GM21381 (cell line): ENCODE results near the gene DNMT3B.
"Not testable (repeated sequence)": the region's sequence is repeated elsewhere in the genome, so short reads cannot be mapped to it uniquely, and the experiment has no call there.

Experiments
- ATAC-seq: cut with Tn5 transposase; IDR thresholded peaks from one replicate; pipeline ENCODE4 v1.9.1; 2021; ENCODE audit warnings: mild to moderate bottlenecking, moderate library complexity; ENCODE audit not compliant: unreplicated experiment

DNMT3B gene

DNA sequence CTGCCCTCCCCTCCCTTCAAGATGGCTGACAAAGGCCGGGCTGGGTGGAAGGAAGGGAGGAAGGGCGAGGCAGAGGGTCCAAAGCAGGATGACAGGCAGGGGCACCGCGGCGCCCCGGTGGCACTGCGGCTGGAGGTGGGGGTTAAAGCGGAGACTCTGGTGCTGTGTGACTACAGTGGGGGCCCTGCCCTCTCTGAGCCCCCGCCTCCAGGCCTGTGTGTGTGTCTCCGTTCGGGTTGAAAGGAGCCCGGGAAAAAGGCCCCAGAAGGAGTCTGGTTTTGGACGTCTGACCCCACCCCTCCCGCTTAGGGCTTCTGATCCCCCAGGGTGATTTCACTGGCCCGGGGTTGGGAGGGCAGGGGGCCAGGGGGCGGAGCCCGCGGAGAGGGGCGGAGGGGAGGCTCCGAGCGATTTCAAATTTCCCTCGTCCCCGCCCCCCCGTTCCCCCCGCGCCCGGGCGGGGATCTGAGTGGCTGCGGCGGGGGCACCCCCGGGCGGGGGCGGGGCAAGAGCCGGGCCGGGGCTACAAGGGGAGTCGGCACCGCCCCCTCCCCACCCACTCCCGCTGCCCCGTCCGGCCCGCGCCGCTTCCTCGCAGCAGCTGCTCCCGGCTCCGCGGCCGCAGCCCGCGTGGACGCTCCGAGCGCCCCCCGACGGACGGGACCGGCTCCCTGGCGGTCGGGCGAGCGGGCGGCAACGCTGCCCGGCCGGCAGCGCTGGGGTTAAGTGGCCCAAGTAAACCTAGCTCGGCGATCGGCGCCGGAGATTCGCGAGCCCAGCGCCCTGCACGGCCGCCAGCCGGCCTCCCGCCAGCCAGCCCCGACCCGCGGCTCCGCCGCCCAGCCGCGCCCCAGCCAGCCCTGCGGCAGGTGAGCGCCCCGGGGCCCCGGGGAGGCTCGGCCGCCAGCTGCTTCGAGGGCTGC, at the start of gene DNMT3B:
Gene DNMT3B, plus strand, starts transcription at position 555 of the 923 bp plus-strand sequence. CDS start 17,939 bp downstream, outside the sequence.
- ATAC-seq = no peak

DNA sequence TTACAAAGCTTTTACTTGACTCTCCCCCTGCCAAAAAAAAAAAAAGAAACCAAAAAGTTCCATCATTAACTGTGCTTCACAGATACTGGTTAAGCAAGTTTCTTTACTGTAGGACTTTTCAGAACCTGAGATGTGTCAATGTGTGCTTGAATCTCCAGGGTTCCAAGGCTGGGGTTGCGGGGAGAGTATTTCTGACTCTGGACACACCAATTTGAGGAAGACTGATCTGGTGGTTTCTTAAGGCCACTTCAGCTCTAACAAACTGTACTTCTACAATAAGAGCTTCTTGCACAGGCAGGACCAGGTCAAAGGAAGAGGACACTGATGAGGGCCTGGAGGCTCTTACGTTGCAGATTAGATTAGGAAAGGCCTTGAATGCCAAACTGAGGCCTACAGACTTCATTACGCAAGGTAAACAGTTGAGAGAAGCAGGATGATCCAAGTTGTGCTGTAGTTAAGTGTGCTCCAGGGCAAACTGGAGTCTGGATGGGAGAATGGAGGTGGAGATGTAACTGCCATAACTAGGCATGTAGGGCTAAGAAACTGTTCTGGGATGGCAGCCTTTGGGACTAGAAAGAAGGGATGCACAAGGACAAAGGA, 43.3 kb upstream of the DNMT3B start:
- ATAC-seq = no peak

- ATAC-seq = no peak
Measured at GRCh38 chr20:32727683-32728082, 34.5 kb upstream of the DNMT3B start.

DNA sequence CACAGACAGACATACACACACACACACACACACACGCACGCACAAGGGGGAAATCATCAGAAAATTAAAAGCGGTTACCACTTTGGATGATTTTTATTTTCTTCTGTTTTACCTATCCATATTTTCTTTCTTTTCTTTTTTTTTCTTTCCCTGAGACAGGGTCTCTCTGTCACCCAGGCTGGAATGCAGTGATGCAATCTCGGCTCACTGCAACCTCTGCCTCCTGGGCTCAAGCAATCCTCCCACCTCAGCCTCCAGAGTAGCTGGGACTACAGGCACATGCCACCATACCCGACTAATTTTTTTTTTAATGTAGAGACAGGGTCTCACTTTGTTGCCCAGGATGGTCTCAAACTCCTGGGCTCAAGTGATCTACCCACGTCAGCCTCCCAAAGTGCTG, 33.8 kb upstream of the DNMT3B start:
- ATAC-seq = not testable (repeated sequence)

DNA sequence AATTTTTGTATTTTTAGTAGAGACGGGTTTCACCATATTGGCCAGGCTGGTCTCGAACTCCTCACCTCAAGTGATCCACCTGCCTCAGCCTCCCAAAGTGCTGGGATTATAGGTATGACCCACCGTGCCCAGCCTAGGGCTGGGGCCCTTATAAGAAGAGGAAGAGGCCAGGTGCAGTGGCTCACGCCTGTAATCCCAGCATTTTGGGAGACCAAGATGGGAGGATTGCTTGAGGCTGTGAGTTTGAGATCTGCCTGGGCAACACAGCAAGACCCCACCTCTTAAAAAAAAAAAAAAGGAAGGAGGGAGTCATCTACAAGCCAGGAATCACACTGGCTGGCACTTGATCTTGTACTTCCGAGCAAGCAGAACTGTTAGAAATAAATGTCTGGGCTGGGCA, 32.9 kb upstream of the DNMT3B start:
- not testable (repeated sequence) for ATAC-seq

DNA sequence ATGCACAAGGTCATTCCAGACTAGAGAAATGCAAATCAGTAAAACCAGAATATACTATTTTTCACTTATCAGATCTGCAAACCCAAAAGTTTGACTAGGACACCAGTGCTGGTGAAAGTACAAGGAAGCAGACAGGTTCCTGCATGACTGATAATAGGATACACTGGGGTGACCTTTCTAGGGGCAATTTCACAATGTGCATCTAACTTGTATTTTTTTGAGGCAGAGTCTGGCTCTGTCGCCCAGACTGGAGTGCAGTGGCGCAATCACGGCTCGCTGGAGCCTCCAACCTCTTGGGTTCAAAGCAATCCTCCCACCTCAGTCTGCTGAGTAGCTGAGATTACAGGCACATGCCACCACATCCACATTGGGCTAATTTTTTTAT, 30.3 kb upstream of the DNMT3B start:
- ATAC-seq = no peak

GRCh38 chr20:32737371-32738223, 24.6 kb upstream of the DNMT3B start:
- ATAC-seq = no peak

DNA sequence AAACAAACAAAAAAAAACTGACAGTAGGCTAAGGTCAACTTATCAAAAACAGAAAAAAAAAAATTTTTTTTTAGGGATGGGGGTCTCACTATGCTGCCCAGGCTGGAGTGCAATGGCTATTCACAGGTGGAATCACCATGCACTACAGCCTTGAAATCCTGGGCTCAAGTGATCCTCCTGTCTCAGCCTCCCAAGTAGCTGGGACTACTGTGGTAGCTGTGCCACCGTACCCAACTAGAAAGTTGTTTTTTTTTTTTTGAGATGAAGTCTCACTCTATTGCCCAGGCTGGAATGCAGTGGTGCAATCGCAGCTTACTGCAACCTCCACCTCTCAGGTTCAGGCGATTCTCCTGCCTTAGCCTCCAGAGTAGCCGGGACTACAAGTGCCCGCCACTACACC, 21.0 kb upstream of the DNMT3B start:
- no peak for ATAC-seq

- no peak for ATAC-seq
Measured at GRCh38 chr20:32742322-32743236, 19.6 kb upstream of the DNMT3B start.

- peak; percentile 65 for ATAC-seq
Measured at GRCh38 chr20:32743237-32744112, 18.7 kb upstream of the DNMT3B start, which contains the start of gene COMMD7. Gene COMMD7, minus strand, starts transcription at chr20:32743467. Its CDS starts 76 bp downstream, at chr20:32743391.

DNA sequence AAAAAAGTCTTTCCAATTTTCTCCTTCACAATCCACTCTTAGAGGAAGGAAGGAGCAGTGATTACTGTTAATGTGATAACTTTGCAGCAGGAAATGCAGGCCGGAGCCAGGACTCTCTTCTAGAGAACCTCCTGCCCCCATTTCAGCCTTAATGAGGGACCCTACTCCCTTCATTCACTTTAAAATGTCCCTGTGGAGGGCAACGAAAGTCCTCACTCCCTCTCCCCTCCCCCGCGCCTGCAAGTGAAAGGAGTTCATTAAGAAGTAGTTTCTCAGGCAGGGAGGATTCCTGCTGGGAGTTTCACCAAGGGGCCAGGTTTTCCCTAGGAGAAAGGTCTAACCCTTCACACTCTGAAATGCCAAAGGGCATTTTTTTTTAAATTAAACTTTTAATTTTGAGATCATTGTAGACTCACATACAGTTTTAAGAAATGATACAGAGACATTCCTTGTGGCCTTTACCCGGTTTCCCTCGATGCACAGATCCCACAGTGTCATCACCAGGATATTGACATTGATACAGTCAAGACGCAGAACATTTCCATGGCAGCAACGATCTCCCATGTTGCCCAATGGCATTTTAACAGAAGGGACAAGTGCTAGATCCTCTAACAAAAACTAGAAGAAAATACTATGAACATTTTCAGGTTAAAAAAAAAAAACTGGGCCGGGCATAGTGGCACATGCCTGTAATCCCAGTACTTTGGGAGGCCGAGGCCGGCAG, 12.1 kb upstream of the DNMT3B start:
- no peak for ATAC-seq

GRCh38 chr20:32751293-32751692, 10.9 kb upstream of the DNMT3B start:
- ATAC-seq = no peak

DNA sequence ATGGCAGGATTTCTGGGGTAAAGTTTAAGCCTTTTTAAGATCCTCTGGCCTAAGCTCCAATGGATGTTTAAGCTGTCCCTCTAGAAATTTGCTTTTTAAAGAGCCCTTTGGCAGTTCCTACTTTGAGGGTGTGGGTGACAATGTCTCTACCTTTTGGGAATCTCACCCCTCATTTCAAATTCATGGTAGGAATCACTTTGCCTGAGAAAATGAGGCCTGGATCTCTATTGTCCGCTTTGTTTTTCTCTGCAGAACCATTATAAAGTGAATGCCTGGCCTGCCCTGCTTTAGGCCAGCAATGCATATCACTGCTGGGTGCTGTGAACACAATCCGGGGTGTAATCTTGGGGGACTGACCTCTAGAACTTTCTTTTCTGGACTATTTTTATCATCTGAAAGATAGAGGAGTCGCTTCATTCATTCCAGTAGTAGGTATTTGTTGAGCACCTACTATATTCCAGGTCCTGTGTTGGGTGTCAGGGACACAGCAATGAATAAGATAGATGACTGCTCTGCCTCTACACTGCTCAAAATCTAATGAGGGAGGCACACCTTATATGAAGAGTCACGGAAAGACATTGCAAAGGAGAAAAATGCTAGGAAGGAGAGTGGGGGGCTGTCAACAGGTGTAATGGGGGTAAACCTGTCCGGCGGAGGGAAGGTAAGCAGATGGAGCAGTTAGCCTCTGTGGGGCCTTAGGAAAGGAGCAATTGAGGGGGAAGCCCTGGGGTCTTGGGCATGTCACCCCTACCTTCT, 10.3 kb upstream of the DNMT3B start:
- no peak for ATAC-seq

- ATAC-seq = no peak
Measured at GRCh38 chr20:32752458-32753250, 9.5 kb upstream of the DNMT3B start.

DNA sequence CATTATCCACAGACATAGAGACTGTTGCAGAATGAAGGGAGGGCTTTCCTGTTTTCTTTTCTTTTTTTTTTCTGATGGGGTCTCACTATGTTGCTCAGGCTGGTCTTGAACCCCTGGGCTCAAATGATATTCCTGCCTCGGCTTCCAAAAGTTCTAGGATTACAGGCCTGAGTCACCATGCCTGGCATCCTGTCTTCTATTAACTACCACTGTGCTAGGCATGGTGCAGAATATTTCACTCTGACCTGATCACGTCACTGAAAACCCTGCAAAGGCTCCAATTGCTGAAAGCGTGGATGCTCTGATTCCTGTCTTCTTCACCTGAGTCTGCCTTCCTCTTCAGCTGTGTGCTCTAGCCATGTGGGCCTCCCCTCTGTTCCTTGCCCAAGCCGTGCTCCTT, 8.5 kb upstream of the DNMT3B start:
- ATAC-seq = no peak

DNA sequence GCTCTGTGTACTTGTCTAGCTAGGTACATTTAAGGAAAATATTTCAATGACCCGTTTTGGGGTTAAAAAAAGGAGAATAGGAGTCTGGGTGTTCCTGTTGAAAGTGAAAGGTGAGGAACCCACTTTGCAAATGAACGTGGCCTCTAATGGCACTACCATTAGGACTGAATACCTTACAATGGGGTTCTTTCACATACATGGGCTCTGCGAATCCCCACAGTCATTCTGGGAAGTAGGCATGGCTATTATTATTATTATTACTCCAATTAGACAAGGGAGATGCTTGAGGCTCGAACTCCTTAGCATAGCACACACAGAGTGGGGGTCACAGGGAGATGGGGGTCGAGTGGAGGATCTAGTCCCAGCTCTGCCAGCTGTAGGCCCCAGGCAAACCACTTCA, 6.0 kb upstream of the DNMT3B start:
- no peak for ATAC-seq

DNA sequence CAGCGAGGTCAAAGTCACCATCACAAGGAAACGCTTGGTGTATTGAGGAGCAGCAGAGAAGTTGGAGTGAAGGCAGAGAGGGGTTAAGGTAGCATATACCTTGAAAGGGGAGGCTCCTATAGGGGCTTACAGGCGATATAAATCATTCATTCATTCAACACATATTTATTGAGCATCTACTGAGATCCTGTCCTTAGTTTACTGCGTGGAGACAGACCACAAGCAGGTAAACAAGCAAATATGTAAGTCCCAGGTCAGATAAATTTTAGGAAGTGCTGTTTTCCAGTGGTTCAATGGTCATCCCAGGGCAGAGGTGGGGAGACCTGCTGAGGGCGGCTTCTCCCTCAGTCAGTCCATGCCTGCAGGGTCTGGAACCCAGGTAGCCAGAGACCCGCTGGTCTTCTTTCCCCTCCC, 761 bp upstream of the DNMT3B start:
- no peak for ATAC-seq
